ENCODE measurements around the gene SRRM1.
"Not testable (repeated sequence)": the region's sequence is repeated elsewhere in the genome, so short reads cannot be mapped to it uniquely, and the experiment has no call there.

The SRRM1 gene

GRCh38 chr1:24722073-24723035 is 79.3 kb downstream of the SRRM1 start:
- not testable (repeated sequence) for DNase-seq
